NCI-H1105 treated with DMSO at 0.1 percent for 48 hours (cell line): ENCODE data around the gene CDSN.

Experiments used
- DNase-seq: peaks from one replicate; lab custom pipeline; 2025; lab: John Stamatoyannopoulos, UW

The CDSN gene

GRCh38 chr6:31116661-31117385, 3.4 kb downstream of the CDSN start:
- DNase-seq = no peak

- DNase-seq = no peak
These were observed 4.2 kb downstream of the CDSN start for GRCh38 chr6:31115941-31116560.

GRCh38 chr6:31114970-31115849, 5.0 kb downstream of the CDSN start:
- DNase-seq = no peak

- DNase-seq = no peak
These were observed 5.7 kb downstream of the CDSN start, which contains the start of gene PSORS1C1 for GRCh38 chr6:31114541-31114878. PSORS1C1 (plus strand) TSS chr6:31114800; CDS start chr6:31129633, 14,833 bp downstream.

GRCh38 chr6:31113861-31114540, 6.2 kb downstream of the CDSN start:
- no peak for DNase-seq

- DNase-seq = no peak
These were observed 7.8 kb downstream of the CDSN start, which contains the start of gene C6orf15 for GRCh38 chr6:31112478-31112877. C6orf15 (minus strand) TSS chr6:31112575; CDS start chr6:31112555, 20 bp downstream.

- no peak for DNase-seq
These were observed 8.5 kb downstream of the CDSN start for GRCh38 chr6:31111712-31112111.

GRCh38 chr6:31110825-31111582, 9.2 kb downstream of the CDSN start:
- no peak for DNase-seq

- DNase-seq = no peak
These were observed 13.2 kb downstream of the CDSN start for GRCh38 chr6:31107052-31107451.

GRCh38 chr6:31103136-31103535, 17.1 kb downstream of the CDSN start:
- DNase-seq = no peak

GRCh38 chr6:31098449-31098938, 21.8 kb downstream of the CDSN start:
- DNase-seq = no peak

- DNase-seq = no peak
These were observed 23.6 kb downstream of the CDSN start for GRCh38 chr6:31096656-31097055.

GRCh38 chr6:31096215-31096614, 24.0 kb downstream of the CDSN start:
- DNase-seq = no peak

GRCh38 chr6:31094389-31094881, 25.8 kb downstream of the CDSN start:
- DNase-seq = no peak

GRCh38 chr6:31092769-31093505, 27.3 kb downstream of the CDSN start:
- DNase-seq = no peak

- no peak for DNase-seq
These were observed 28.0 kb downstream of the CDSN start for GRCh38 chr6:31092238-31092637.

- DNase-seq = no peak
These were observed 28.6 kb downstream of the CDSN start for GRCh38 chr6:31091680-31092079.

- no peak for DNase-seq
These were observed 29.3 kb downstream of the CDSN start for GRCh38 chr6:31090973-31091364.

- no peak for DNase-seq
These were observed 29.8 kb downstream of the CDSN start for GRCh38 chr6:31090275-31090972.
